ENCODE data around the gene KIF26A.
"Not testable (repeated sequence)": the region's sequence is repeated elsewhere in the genome, so short reads cannot be mapped to it uniquely, and the experiment has no call there.

- not testable (repeated sequence) for TF ChIP-seq TCF7L2 (IDR thresholded peaks at IDR 0.05; ENCODE audit: borderline replicate concordance, low read depth, low read length); REST (tag by site-specific recombination; IDR thresholded peaks at IDR 0.05); ZNF19 (tag by site-specific recombination; IDR thresholded peaks at IDR 0.05; ENCODE audit: low read depth); ZNF677 (tag by site-specific recombination; IDR thresholded peaks at IDR 0.05); SP7 (tag by site-specific recombination; IDR thresholded peaks at IDR 0.05); CTCF (tag by site-specific recombination; IDR thresholded peaks at IDR 0.05); ZNF184 (tag by site-specific recombination; IDR thresholded peaks at IDR 0.05); ZNF23 (tag by site-specific recombination; IDR thresholded peaks at IDR 0.05; ENCODE audit: borderline replicate concordance)
Observed at GRCh38 chr14:104153394-104153755, 15.0 kb downstream of the KIF26A start.

All from HEK293 (cell line).